Fibroblast of lung (primary cell): ENCODE data around the gene CREBRF. TPM values are rescaled to one million over a fixed set of nuclear protein-coding genes. Genes with fewer than 3 reads are reported as not detected.

Source experiments
- DNase-seq, 2 donors: peaks; one replicate each; pipeline versions ENCODE4 v3.0.0 to v3.0.0-alpha.2; 2010; ENCODE audit warnings: low read depth in 2 of 2
- H2AFZ ChIP-seq: 2 replicates; pipeline ENCODE4 v1.5.1; 2012; ENCODE audit warnings: low read length, control low read depth, inconsistent platforms
- H3K27ac ChIP-seq: 2 replicates; pipeline ENCODE4 v1.5.1; 2011; ENCODE audit warnings: low read length, control low read depth; ENCODE audit not compliant: insufficient read depth
- H3K27me3 ChIP-seq: 2 replicates; pipeline ENCODE4 v1.5.1; 2011; ENCODE audit warnings: mild to moderate bottlenecking, low read length; ENCODE audit not compliant: control insufficient read depth, insufficient read depth
- H3K36me3 ChIP-seq: 2 replicates; pipeline ENCODE4 v1.5.1; 2011; ENCODE audit warnings: low read length; ENCODE audit not compliant: control insufficient read depth, insufficient read depth
- H3K4me1 ChIP-seq: 2 replicates; pipeline ENCODE4 v1.5.1; 2011; ENCODE audit warnings: low read length; ENCODE audit not compliant: control insufficient read depth, insufficient read depth; ENCODE audit errors: extremely low read depth
- H3K4me2 ChIP-seq: 2 replicates; pipeline ENCODE4 v1.5.1; 2011; ENCODE audit warnings: low read length, control low read depth; ENCODE audit not compliant: insufficient read depth; ENCODE audit errors: extremely low read depth
- H3K4me3 ChIP-seq, 4 experiments: fragments of 200-600 bp in 1 of 4; sonication (generic) in 1 of 4; replicated peaks in 1 of 4; 2 replicates each; pipeline ENCODE4 v1.5.1; 2011 to 2016; ENCODE audit warnings: low read length in 4 of 4, low read depth in 3 of 4, mild to moderate bottlenecking in 3 of 4, control low read depth in 2 of 4, inconsistent platforms in 1 of 4, mixed read lengths in 1 of 4; ENCODE audit not compliant: insufficient read depth in 1 of 4; ENCODE audit errors: control extremely low read depth in 1 of 4
- H3K79me2 ChIP-seq: 2 replicates; pipeline ENCODE4 v1.5.1; 2012; ENCODE audit warnings: mild to moderate bottlenecking, low read length, inconsistent platforms; ENCODE audit not compliant: control insufficient read depth, insufficient read depth
- H3K9ac ChIP-seq: 2 replicates; pipeline ENCODE4 v1.5.1; 2011; ENCODE audit warnings: mild to moderate bottlenecking, low read length, control low read depth; ENCODE audit not compliant: insufficient read depth
- H3K9me3 ChIP-seq: 2 replicates; pipeline ENCODE4 v1.5.1; 2012; ENCODE audit warnings: low read depth, low read length; ENCODE audit not compliant: control insufficient read depth, insufficient read depth
- H4K20me1 ChIP-seq: 2 replicates; pipeline ENCODE4 v1.5.1; 2011; ENCODE audit warnings: low read length; ENCODE audit not compliant: control insufficient read depth, insufficient read depth; ENCODE audit errors: extremely low read depth
- EZH2 ChIP-seq: IDR thresholded peaks from 2 replicates; pipeline ENCODE4 v1.5.1; 2012; ENCODE audit warnings: low read length, control low read depth, mild to moderate bottlenecking; ENCODE audit errors: missing control alignments
- polyA plus RNA-seq, 2 donors: library from polyadenylated mRNA; depleted of rRNA in 1 of 2; stranded (reverse) in 1 of 2; unstranded in 1 of 2; fragments of >200 nt; gene quantifications; 2 replicates each; pipeline ENCODE4 v1.2.1, GENCODE V29; 2011 to 2012; ENCODE audit warnings: missing spikeins in 1 of 2
- total RNA-seq: library from RNA; depleted of rRNA; stranded (reverse); fragments of >200 nt; gene quantifications from 2 replicates; pipeline ENCODE4 v1.2.1, GENCODE V29; 2014
- TF ChIP-seq, protein P1 (sequence below), 2 donors: IDR thresholded peaks in 1 of 2; conservative IDR thresholded peaks in 1 of 2; 1 replicate in 1 of 2; 2 replicates in 1 of 2; pipeline ENCODE4 v1.5.1; 2011 to 2012; ENCODE audit warnings: low read length in 2 of 2, control low read depth in 1 of 2, inconsistent platforms in 1 of 2, low read depth in 1 of 2, mild to moderate bottlenecking in 1 of 2

Gene CREBRF
- total and polyA plus RNA-seq, 2 donors (not counting 1 experiment from before 2014, with no cell fraction given) = 14.4 to 38.8 TPM

- Histone ChIP-seq H4K20me1 (no peaks in the 10 kb centered on the region), H3K36me3 (no peaks in the 10 kb centered on the region), H2AFZ (no peak overlapping the region), H3K27ac (no peak overlapping the region), H3K9me3 (no peaks in the 10 kb centered on the region), H3K4me1 (no peaks in the 10 kb centered on the region), H3K79me2 (no peaks in the 10 kb centered on the region), H3K9ac (no peak overlapping the region), H3K4me2 (no peak overlapping the region), H3K27me3 (no peaks in the 10 kb centered on the region), H3K4me3 (no peak overlapping the region)
- no peak for DNase-seq
- TF ChIP-seq, protein P1, sequence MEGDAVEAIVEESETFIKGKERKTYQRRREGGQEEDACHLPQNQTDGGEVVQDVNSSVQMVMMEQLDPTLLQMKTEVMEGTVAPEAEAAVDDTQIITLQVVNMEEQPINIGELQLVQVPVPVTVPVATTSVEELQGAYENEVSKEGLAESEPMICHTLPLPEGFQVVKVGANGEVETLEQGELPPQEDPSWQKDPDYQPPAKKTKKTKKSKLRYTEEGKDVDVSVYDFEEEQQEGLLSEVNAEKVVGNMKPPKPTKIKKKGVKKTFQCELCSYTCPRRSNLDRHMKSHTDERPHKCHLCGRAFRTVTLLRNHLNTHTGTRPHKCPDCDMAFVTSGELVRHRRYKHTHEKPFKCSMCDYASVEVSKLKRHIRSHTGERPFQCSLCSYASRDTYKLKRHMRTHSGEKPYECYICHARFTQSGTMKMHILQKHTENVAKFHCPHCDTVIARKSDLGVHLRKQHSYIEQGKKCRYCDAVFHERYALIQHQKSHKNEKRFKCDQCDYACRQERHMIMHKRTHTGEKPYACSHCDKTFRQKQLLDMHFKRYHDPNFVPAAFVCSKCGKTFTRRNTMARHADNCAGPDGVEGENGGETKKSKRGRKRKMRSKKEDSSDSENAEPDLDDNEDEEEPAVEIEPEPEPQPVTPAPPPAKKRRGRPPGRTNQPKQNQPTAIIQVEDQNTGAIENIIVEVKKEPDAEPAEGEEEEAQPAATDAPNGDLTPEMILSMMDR (conservative IDR thresholded peaks at IDR 0.05 in 1 of 2, IDR thresholded peaks at IDR 0.05 in 1 of 2; ENCODE audit: low read depth in 1 of 2, low read length in 2 of 2) = no peak
- TF ChIP-seq EZH2 = no peak
Observed at GRCh38 chr5:173078878-173079277, 22.7 kb downstream of the CREBRF start.

GRCh38 chr5:173089581-173089980 lies 33.4 kb downstream of the CREBRF start:
- Histone ChIP-seq H3K4me1 (no peaks in the 10 kb centered on the region), H4K20me1 (no peaks in the 10 kb centered on the region), H3K36me3 (no peaks in the 10 kb centered on the region), H3K27ac (no peak overlapping the region), H3K27me3 (no peaks in the 10 kb centered on the region), H3K79me2 (no peaks in the 10 kb centered on the region), H3K9ac (no peak overlapping the region), H3K9me3 (no peaks in the 10 kb centered on the region), H2AFZ (no peak overlapping the region), H3K4me2 (no peak overlapping the region), H3K4me3 (no peak overlapping the region)
- DNase-seq = no peak
- TF ChIP-seq, protein P1 (conservative IDR thresholded peaks at IDR 0.05 in 1 of 2, IDR thresholded peaks at IDR 0.05 in 1 of 2; ENCODE audit: low read depth in 1 of 2, low read length in 2 of 2) = no peak
- no peak for TF ChIP-seq EZH2

DNA sequence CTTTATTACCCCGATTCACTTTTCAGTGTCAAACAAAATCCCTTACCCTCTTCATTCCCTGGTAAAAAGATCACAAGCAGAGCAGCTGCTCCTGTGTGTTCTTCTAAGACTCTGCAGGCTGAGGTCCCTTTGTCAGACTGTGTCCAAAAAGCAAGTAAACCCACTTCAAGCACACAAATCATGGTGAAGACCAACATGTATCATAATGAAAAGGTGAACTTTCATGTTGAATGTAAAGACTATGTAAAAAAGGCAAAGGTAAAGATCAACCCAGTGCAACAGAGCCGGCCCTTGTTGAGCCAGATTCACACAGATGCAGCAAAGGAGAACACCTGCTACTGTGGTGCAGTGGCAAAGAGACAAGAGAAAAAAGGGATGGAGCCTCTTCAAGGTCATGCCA lies 34.5 kb downstream of the CREBRF start:
- Histone ChIP-seq H3K4me2 (no peak overlapping the region), H3K27me3 (no peaks in the 10 kb centered on the region), H3K36me3 (no peaks in the 10 kb centered on the region), H3K79me2 (no peaks in the 10 kb centered on the region), H3K9me3 (no peaks in the 10 kb centered on the region), H3K4me3 (no peak overlapping the region), H3K27ac (no peak overlapping the region), H3K4me1 (peaks cover 2% of the 10 kb centered on the region), H3K9ac (no peak overlapping the region), H2AFZ (no peak overlapping the region), H4K20me1 (no peaks in the 10 kb centered on the region)
- no peak for DNase-seq
- TF ChIP-seq, protein P1 (conservative IDR thresholded peaks at IDR 0.05 in 1 of 2, IDR thresholded peaks at IDR 0.05 in 1 of 2; ENCODE audit: low read depth in 1 of 2, low read length in 2 of 2) = no peak
- no peak for TF ChIP-seq EZH2
